HG03064 (cell line): ENCODE measurements around the gene MRC1.

Source experiments
- ATAC-seq: cut with Tn5 transposase; IDR thresholded peaks from one replicate; pipeline ENCODE4 v1.9.1; 2021; ENCODE audit warnings: low read depth; ENCODE audit not compliant: unreplicated experiment

Gene MRC1

DNA sequence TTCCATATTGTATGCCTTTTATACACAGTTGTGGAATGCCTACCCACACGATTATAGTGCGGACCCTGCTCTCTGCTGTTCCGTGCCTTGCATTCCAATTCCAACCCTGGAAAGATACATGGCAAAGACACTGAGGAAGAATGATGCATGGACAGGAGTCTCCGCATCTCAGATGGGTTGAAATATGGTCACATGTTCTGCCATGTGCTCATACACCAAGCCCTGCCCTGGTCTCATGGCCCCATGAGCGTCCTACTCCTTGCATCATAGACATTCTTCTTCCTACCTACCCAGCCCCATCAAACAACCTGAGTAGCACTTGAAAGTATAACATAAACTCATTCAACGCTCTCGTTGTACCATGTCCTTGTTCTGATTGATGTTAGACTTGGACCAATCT lies 148.9 kb downstream of the MRC1 start:
- no peak for ATAC-seq

DNA sequence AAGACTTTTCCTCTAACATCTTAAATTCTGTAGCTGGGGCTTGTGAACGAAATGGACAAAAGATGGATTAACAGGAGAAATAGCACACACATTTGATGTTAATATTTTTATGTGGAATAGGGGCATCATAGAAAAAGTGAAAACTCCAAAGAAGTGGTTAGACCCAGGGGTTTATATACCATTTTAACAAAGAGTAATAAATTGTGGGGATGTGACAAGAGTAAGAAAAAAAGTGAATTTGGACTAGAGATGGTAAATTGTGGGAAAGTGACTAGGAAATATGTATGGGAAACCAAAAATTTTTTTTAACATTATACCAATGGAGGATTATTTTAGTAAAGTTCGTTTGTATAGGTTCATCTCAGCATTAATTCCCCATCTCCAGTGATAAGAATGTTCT lies 150.7 kb downstream of the MRC1 start:
- no peak for ATAC-seq
